Astrocyte of the cerebellum (primary cell): ENCODE measurements around the gene ZNF771.

Experiments used
- DNase-seq: peaks from one replicate; pipeline ENCODE4 v3.0.0-alpha.2; 2011; ENCODE audit warnings: low read depth
- H3K4me3 ChIP-seq: 2 replicates; pipeline ENCODE4 v1.5.1; 2011; ENCODE audit warnings: mild to moderate bottlenecking, low read depth, low read length, moderate library complexity
- CTCF ChIP-seq: IDR thresholded peaks from 2 replicates; pipeline ENCODE4 v1.5.1; 2012; ENCODE audit warnings: low read length, low read depth, moderate library complexity, mild to moderate bottlenecking; ENCODE audit errors: missing control alignments
- in situ Hi-C: cut with HindIII; loops from 2 replicates; pipeline ENCODE4 v1.10.0; 2017; ENCODE audit warnings: low sequenced_read_pairs

Gene ZNF771

GRCh38 chr16:30397056-30397455 is 10.3 kb upstream of the ZNF771 start:
- no peak for TF ChIP-seq CTCF
- in situ Hi-C loops, result loop anchor here (10.0 kb wide), 1 partner anchor 322 kb away; the partner anchor contains the start of gene PPP4C
- no peak overlapping the region for H3K4me3 ChIP-seq
- DNase-seq, result no peak

- no peak for TF ChIP-seq CTCF
- in situ Hi-C loops, result loop anchor here (10.0 kb wide), 1 partner anchor 323 kb away; the partner anchor contains the start of gene PPP4C
- no peak overlapping the region for H3K4me3 ChIP-seq
- no peak for DNase-seq
Observed at GRCh38 chr16:30397776-30398660, 9.4 kb upstream of the ZNF771 start.

DNA sequence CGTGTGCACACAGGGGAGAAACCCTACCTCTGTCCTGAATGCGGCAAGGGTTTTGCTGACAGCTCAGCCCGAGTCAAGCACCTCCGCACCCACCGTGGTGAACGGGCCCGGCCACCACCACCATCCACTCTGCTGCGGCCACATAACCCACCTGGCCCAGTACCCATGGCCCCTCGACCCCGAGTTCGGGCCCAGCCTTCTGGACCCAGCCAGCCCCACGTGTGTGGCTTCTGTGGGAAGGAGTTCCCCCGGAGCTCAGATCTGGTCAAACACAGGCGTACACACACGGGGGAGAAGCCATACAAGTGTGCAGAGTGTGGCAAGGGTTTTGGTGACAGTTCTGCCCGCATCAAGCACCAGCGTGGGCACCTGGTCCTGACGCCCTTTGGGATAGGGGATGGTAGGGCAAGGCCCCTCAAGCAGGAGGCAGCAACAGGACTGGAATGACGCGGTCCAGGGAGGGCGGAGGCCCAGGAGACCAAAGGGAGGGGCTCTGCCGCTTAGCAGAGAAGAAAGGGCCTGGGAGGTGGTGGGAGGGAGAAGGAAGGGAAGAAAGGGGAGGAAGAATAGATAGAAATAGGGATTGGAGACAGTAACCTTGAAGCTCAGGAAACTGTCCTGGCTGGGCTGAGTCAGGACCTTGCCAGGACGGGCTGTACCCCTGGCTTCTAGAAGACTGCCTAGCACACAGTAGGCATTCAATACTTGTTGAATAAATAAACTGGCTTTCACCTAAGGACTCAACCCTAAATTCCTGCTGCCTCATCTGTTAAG is 8.6 kb upstream of the ZNF771 start:
- no peak for TF ChIP-seq CTCF
- no peak for DNase-seq
- no peak overlapping the region for H3K4me3 ChIP-seq
- in situ Hi-C loops, result loop anchor here (10.0 kb wide), 1 partner anchor 324 kb away; the partner anchor contains the start of gene PPP4C

DNA sequence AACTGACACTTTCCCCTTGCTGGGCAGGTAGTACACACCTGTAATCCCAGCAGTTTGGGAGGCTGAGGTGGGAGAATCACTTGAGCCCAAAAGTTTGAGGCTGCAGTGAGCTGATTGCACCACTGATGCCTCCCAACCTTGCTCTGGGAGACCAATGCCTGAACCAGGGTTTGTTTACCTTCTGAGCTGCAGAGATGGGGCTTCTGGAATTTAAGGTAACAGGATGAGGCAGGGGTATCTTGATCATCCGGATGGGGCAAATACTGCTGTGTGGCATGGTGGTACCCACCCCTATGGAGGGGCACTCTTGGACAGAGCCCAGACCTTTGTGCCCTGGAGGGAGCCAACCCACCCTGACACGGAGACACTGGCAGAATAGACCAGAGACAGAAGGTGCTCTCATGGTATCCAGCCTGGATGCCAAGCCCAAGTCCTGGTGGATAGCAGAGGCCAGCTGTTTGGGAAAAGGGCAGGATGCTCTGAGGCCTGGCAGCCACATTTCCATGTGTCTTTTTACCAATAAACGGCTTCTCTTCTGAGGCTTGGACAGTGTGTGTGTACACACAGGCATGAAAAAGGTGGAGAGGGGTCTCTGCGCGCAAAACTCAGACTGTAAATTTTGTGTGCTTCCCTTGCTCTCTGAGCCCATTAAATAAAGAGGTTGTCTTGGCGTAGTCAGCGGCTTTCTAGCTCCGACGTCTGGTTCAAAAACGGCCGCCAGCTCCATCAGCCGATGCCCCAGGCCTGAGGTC is 7.8 kb upstream of the ZNF771 start:
- H3K4me3 ChIP-seq, result peak overlapping the region; percentile 51
- in situ Hi-C loops, result loop anchor here (10.0 kb wide), 1 partner anchor 325 kb away; the partner anchor contains the start of gene PPP4C
- DNase-seq, result no peak
- no peak for TF ChIP-seq CTCF

- in situ Hi-C loops, result no loop called here
- no peak for DNase-seq
- no peak for TF ChIP-seq CTCF
- no peak overlapping the region for H3K4me3 ChIP-seq
Observed at GRCh38 chr16:30401768-30402425, 5.5 kb upstream of the ZNF771 start.
